WTC11 (cell line): Measurements from ENCODE around the gene THAP2. TPM values are rescaled to one million over a fixed set of nuclear protein-coding genes. Genes with fewer than 3 reads are reported as not detected.

Source experiments
- ATAC-seq: fragments of 200-7000 bp; cut with Tn5 transposase; 2 replicates; pipeline ENCODE4 v1.10.0; 2021; ENCODE audit warnings: mild to moderate bottlenecking, moderate library complexity
- CTCF ChIA-PET: fragments of 300-600 bp; sonication (Branson Sonifier 250); formaldehyde crosslinking; loops from one replicate; lab custom pipeline; 2021; ENCODE audit warnings: antibody characterized with exemption; lab: Charles Lee
- POLR2A ChIA-PET: fragments of 350-600 bp; sonication (Branson Sonifier 250); formaldehyde crosslinking; loops from one replicate; lab custom pipeline; 2021; ENCODE audit warnings: antibody characterized with exemption; lab: Charles Lee
- DNase-seq: peaks from one replicate; pipeline ENCODE4 v3.0.0; 2021; ENCODE audit warnings: low spot score
- H3K27ac Mint-ChIP-seq: 2 replicates; pipeline ENCODE4 v1.8.0; 2021; ENCODE audit warnings: mixed read lengths
- H3K27me3 Mint-ChIP-seq: 2 replicates; pipeline ENCODE4 v1.8.0; 2021; ENCODE audit warnings: low read depth, mild to moderate bottlenecking, moderate library complexity, mixed read lengths
- H3K36me3 Mint-ChIP-seq: 2 replicates; pipeline ENCODE4 v1.8.0; 2021; ENCODE audit warnings: mixed read lengths
- H3K4me1 Mint-ChIP-seq: 2 replicates; pipeline ENCODE4 v1.8.0; 2022; ENCODE audit warnings: mixed read lengths
- H3K4me3 Mint-ChIP-seq: 2 replicates; pipeline ENCODE4 v1.8.0; 2021; ENCODE audit warnings: mild to moderate bottlenecking, moderate library complexity, mixed read lengths
- H3K9me3 Mint-ChIP-seq: 2 replicates; pipeline ENCODE4 v1.8.0; 2021; ENCODE audit warnings: mixed read lengths
- ELF4 ChIP-seq: sonication (generic); formaldehyde crosslinking; IDR thresholded peaks from 2 replicates; pipeline ENCODE4 v1.8.1; 2022; ENCODE audit warnings: low read depth, mild to moderate bottlenecking, moderate library complexity, missing genetic modification reagents
- ESRRA ChIP-seq: sonication (generic); formaldehyde crosslinking; IDR thresholded peaks from 2 replicates; pipeline ENCODE4 v1.8.1; 2022; ENCODE audit warnings: mild to moderate bottlenecking, missing genetic modification reagents, borderline replicate concordance
- FOXK1 ChIP-seq: sonication (generic); formaldehyde crosslinking; IDR thresholded peaks from 2 replicates; pipeline ENCODE4 v1.8.0; 2022; ENCODE audit warnings: mild to moderate bottlenecking, moderate library complexity, missing genetic modification reagents
- MYBL2 ChIP-seq: sonication (generic); formaldehyde crosslinking; IDR thresholded peaks from 2 replicates; pipeline ENCODE4 v1.8.1; 2023; ENCODE audit warnings: mild to moderate bottlenecking, moderate library complexity, missing genetic modification reagents
- NFATC4 ChIP-seq: fragments of 250-450 bp; sonication (Bioruptor Pico); IDR thresholded peaks from 2 replicates; pipeline ENCODE4 v1.9.0; 2021; ENCODE audit warnings: mild to moderate bottlenecking
- OVOL2 ChIP-seq: fragments of 250-450 bp; sonication (Bioruptor Pico); IDR thresholded peaks from 2 replicates; pipeline ENCODE4 v1.9.0; 2021; ENCODE audit warnings: mild to moderate bottlenecking, borderline replicate concordance
- SMAD3 ChIP-seq: sonication (generic); formaldehyde crosslinking; IDR thresholded peaks from 2 replicates; pipeline ENCODE4 v1.8.0; 2022; ENCODE audit warnings: missing genetic modification reagents, mild to moderate bottlenecking, borderline replicate concordance
- ZNF423 ChIP-seq: fragments of 250-450 bp; sonication (Bioruptor Pico); IDR thresholded peaks from 2 replicates; pipeline ENCODE4 v2.1.2; 2022; ENCODE audit warnings: mild to moderate bottlenecking, moderate library complexity
- ZNF671 ChIP-seq: fragments of 250-450 bp; sonication (Bioruptor Pico); IDR thresholded peaks from 2 replicates; pipeline ENCODE4 v1.8.0; 2021; ENCODE audit warnings: mild to moderate bottlenecking
- total RNA-seq: library from RNA; stranded (reverse); gene quantifications from 3 replicates; pipeline ENCODE4 v1.2.3, GENCODE V29; 2021
- TF ChIP-seq, protein P1 (sequence below): sonication (generic); formaldehyde crosslinking; IDR thresholded peaks from 2 replicates; pipeline ENCODE4 v1.8.0; 2023; ENCODE audit warnings: mild to moderate bottlenecking, missing genetic modification reagents
- TF ChIP-seq, protein P2 (sequence below): fragments of 250-450 bp; sonication (Bioruptor Pico); IDR thresholded peaks from 2 replicates; pipeline ENCODE4 v1.9.0; 2021; ENCODE audit warnings: mild to moderate bottlenecking, borderline replicate concordance
- TF ChIP-seq, protein P3 (sequence below): fragments of 250-450 bp; sonication (Bioruptor Pico); IDR thresholded peaks from 2 replicates; pipeline ENCODE4 v1.9.0; 2021; ENCODE audit warnings: mild to moderate bottlenecking
- TF ChIP-seq, protein P4 (sequence below): sonication (generic); formaldehyde crosslinking; IDR thresholded peaks from 2 replicates; pipeline ENCODE4 v1.8.0; 2022; ENCODE audit warnings: mild to moderate bottlenecking, missing genetic modification reagents
- TF ChIP-seq, protein P5 (sequence below): sonication (generic); formaldehyde crosslinking; IDR thresholded peaks from 2 replicates; pipeline ENCODE4 v1.8.1; 2023; ENCODE audit warnings: mild to moderate bottlenecking, missing genetic modification reagents, moderate library complexity
- TF ChIP-seq, protein P6 (sequence below): fragments of 250-450 bp; sonication (Bioruptor Pico); IDR thresholded peaks from 2 replicates; pipeline ENCODE4 v2.1.2; 2022; ENCODE audit warnings: mild to moderate bottlenecking, moderate library complexity

Gene THAP2
- total RNA-seq, 1 experiment from 2014 or later: 6.4 TPM

DNA sequence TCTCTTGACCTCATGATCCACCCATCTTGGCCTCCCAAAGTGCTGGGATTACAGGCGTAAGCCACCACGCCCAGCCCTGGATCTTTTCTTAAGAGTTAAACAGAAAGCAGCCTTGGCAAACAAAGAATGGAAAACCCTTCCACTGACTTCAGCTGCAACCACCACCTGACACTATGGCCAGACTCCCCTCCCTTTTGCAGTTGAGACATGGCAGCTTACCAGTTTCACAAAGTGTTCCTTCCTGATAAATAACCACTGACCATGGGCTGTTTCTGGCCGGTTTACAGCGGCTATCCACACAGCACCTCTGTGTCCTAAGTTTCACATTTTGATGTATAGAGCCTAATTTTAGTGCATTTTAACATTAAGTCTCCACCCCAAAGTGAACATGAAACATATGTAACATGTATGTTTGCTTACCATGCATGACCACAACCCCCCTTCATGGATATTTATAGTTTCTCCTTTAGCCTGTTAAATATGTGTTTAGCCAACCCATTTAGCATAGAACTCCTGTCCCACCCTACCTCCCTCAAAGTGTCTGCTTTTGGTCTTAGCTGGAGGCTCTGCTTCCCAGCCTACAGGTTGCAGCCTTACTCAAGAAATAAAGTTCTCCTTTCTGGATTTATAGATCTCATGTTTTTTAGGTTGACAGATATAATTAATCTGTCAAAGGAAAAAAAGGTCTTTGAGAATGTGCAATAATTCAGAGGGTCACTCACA is 57.8 kb downstream of the THAP2 start:
- H3K4me1 Mint-ChIP-seq: no peaks in the 10 kb centered on the region
- H3K36me3 Mint-ChIP-seq: no peaks in the 10 kb centered on the region
- H3K27me3 Mint-ChIP-seq: no peaks in the 10 kb centered on the region
- ChIA-PET CTCF (interaction anchor here (0.6 to 0.7 kb wide), 3 partner anchors 32 to 1495 kb away, joined by 3 to 5 read pairs (median 4); no protein-coding TSS in a partner anchor), POLR2A (no interaction called here)
- no peak overlapping the region for H3K4me3 Mint-ChIP-seq
- DNase-seq (no peak), ATAC-seq (no peak)
- H3K27ac Mint-ChIP-seq: no peak overlapping the region
- peaks cover 5% of the 10 kb centered on the region for H3K9me3 Mint-ChIP-seq
- no peak for TF ChIP-seq SMAD3 (CRISPR knock-in tag)
- no peak for TF ChIP-seq ELF4 (CRISPR knock-in tag)
- TF ChIP-seq, protein P1, sequence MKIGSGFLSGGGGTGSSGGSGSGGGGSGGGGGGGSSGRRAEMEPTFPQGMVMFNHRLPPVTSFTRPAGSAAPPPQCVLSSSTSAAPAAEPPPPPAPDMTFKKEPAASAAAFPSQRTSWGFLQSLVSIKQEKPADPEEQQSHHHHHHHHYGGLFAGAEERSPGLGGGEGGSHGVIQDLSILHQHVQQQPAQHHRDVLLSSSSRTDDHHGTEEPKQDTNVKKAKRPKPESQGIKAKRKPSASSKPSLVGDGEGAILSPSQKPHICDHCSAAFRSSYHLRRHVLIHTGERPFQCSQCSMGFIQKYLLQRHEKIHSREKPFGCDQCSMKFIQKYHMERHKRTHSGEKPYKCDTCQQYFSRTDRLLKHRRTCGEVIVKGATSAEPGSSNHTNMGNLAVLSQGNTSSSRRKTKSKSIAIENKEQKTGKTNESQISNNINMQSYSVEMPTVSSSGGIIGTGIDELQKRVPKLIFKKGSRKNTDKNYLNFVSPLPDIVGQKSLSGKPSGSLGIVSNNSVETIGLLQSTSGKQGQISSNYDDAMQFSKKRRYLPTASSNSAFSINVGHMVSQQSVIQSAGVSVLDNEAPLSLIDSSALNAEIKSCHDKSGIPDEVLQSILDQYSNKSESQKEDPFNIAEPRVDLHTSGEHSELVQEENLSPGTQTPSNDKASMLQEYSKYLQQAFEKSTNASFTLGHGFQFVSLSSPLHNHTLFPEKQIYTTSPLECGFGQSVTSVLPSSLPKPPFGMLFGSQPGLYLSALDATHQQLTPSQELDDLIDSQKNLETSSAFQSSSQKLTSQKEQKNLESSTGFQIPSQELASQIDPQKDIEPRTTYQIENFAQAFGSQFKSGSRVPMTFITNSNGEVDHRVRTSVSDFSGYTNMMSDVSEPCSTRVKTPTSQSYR (CRISPR knock-in tag): no peak
- TF ChIP-seq, protein P2, sequence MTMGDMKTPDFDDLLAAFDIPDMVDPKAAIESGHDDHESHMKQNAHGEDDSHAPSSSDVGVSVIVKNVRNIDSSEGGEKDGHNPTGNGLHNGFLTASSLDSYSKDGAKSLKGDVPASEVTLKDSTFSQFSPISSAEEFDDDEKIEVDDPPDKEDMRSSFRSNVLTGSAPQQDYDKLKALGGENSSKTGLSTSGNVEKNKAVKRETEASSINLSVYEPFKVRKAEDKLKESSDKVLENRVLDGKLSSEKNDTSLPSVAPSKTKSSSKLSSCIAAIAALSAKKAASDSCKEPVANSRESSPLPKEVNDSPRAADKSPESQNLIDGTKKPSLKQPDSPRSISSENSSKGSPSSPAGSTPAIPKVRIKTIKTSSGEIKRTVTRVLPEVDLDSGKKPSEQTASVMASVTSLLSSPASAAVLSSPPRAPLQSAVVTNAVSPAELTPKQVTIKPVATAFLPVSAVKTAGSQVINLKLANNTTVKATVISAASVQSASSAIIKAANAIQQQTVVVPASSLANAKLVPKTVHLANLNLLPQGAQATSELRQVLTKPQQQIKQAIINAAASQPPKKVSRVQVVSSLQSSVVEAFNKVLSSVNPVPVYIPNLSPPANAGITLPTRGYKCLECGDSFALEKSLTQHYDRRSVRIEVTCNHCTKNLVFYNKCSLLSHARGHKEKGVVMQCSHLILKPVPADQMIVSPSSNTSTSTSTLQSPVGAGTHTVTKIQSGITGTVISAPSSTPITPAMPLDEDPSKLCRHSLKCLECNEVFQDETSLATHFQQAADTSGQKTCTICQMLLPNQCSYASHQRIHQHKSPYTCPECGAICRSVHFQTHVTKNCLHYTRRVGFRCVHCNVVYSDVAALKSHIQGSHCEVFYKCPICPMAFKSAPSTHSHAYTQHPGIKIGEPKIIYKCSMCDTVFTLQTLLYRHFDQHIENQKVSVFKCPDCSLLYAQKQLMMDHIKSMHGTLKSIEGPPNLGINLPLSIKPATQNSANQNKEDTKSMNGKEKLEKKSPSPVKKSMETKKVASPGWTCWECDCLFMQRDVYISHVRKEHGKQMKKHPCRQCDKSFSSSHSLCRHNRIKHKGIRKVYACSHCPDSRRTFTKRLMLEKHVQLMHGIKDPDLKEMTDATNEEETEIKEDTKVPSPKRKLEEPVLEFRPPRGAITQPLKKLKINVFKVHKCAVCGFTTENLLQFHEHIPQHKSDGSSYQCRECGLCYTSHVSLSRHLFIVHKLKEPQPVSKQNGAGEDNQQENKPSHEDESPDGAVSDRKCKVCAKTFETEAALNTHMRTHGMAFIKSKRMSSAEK (CRISPR knock-in tag): no peak
- TF ChIP-seq OVOL2 (CRISPR knock-in tag): no peak
- TF ChIP-seq, protein P3, sequence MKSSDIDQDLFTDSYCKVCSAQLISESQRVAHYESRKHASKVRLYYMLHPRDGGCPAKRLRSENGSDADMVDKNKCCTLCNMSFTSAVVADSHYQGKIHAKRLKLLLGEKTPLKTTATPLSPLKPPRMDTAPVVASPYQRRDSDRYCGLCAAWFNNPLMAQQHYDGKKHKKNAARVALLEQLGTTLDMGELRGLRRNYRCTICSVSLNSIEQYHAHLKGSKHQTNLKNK (CRISPR knock-in tag): no peak
- TF ChIP-seq, protein P4, sequence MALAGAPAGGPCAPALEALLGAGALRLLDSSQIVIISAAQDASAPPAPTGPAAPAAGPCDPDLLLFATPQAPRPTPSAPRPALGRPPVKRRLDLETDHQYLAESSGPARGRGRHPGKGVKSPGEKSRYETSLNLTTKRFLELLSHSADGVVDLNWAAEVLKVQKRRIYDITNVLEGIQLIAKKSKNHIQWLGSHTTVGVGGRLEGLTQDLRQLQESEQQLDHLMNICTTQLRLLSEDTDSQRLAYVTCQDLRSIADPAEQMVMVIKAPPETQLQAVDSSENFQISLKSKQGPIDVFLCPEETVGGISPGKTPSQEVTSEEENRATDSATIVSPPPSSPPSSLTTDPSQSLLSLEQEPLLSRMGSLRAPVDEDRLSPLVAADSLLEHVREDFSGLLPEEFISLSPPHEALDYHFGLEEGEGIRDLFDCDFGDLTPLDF: no peak
- TF ChIP-seq, all 79 proteins: peak for 0

DNA sequence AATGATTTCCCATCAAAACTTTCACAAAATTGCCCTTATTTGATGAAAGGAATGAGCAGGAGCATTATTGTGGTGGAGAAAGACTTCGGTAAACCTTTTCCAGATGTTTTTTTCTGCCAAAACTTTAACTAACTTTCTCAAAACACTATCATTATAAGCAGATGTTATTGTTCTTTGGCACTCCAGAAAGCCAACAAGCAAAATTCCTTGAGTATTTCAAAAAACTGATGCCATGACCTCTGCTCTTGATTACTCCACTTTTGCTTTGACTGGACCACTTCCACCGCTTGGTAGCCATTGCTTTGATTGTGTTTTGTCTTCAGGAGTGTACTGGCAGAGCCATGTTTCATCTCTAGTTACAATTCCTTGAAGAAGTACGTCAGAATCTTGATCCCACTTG is 60.9 kb downstream of the THAP2 start:
- CTCF ChIA-PET: no interaction called here

More for the DNA sequence above, 60.9 kb downstream of the THAP2 start:
- Mint-ChIP-seq H3K4me1 (no peaks in the 10 kb centered on the region), H3K36me3 (no peaks in the 10 kb centered on the region), H3K27me3 (no peaks in the 10 kb centered on the region), H3K4me3 (no peak overlapping the region), H3K27ac (no peak overlapping the region), H3K9me3 (peaks cover 5% of the 10 kb centered on the region)
- TF ChIP-seq FOXK1 (CRISPR knock-in tag): no peak
- TF ChIP-seq ZNF671 (CRISPR knock-in tag): no peak
- TF ChIP-seq ESRRA (CRISPR knock-in tag): no peak
- TF ChIP-seq ZNF423: no peak
- TF ChIP-seq, protein P5, sequence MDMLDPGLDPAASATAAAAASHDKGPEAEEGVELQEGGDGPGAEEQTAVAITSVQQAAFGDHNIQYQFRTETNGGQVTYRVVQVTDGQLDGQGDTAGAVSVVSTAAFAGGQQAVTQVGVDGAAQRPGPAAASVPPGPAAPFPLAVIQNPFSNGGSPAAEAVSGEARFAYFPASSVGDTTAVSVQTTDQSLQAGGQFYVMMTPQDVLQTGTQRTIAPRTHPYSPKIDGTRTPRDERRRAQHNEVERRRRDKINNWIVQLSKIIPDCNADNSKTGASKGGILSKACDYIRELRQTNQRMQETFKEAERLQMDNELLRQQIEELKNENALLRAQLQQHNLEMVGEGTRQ (CRISPR knock-in tag): no peak
- TF ChIP-seq, protein P6, sequence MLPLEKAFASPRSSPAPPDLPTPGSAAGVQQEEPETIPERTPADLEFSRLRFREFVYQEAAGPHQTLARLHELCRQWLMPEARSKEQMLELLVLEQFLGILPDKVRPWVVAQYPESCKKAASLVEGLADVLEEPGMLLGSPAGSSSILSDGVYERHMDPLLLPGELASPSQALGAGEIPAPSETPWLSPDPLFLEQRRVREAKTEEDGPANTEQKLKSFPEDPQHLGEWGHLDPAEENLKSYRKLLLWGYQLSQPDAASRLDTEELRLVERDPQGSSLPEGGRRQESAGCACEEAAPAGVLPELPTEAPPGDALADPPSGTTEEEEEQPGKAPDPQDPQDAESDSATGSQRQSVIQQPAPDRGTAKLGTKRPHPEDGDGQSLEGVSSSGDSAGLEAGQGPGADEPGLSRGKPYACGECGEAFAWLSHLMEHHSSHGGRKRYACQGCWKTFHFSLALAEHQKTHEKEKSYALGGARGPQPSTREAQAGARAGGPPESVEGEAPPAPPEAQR (CRISPR knock-in tag): no peak
- TF ChIP-seq SMAD3 (CRISPR knock-in tag): no peak
- no peak for TF ChIP-seq MYBL2 (CRISPR knock-in tag)
- TF ChIP-seq NFATC4 (CRISPR knock-in tag): no peak
- no peak for DNase-seq
- POLR2A ChIA-PET: no interaction called here
- no peak for ATAC-seq
